ENCODE data around the gene EIF4ENIF1.

GRCh38 chr22:31431950-31432349 is 57.7 kb downstream of the EIF4ENIF1 start:
- no peak for TF ChIP-seq CTCF (IDR thresholded peaks at IDR 0.05; ENCODE audit: insufficient read depth, low read length, poor library complexity, severe bottlenecking)
- no peak for TF ChIP-seq EZH2phosphoT487 (conservative IDR thresholded peaks at IDR 0.05; ENCODE audit: low read length)

All from SU-DHL-6 (cell line).